ENCODE data around the gene ZBTB14.

The ZBTB14 gene

GRCh38 chr18:5294457-5295230 is 882 bp downstream of the ZBTB14 start:
- DNase-seq (ENCODE audit: insufficient read length, low spot score) (peak; percentile 20), FAIRE-seq (no peak)

- DNase-seq (ENCODE audit: insufficient read length, low spot score), result no peak
- FAIRE-seq, result no peak
Observed at GRCh38 chr18:5294113-5294456, 1.4 kb downstream of the ZBTB14 start.

GRCh38 chr18:5288517-5288935 is 7.0 kb downstream of the ZBTB14 start:
- FAIRE-seq, result no peak
- DNase-seq (ENCODE audit: insufficient read length, low spot score), result no peak

DNA sequence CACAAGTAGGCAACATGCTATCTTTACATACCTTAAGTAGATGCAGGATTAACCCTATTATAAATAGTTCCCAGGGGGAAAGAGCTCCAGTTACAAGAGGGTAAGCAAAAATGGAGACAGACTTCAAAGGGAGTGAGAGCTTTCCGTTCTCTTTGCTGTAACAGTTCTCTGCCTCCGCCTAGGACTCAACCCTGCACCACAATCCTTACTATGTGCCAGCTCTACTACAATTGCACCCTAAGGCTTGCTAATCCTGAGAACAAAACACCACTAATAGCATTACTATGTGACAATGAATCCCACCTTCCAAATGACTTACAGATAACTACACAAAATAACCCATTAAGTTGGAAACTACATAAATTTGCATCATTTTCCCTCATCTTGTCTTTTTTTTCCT is 7.7 kb downstream of the ZBTB14 start:
- FAIRE-seq, result no peak
- no peak for DNase-seq (ENCODE audit: insufficient read length, low spot score)

GRCh38 chr18:5286525-5286924 is 9.0 kb downstream of the ZBTB14 start:
- FAIRE-seq, result no peak
- DNase-seq (ENCODE audit: insufficient read length, low spot score), result no peak

DNA sequence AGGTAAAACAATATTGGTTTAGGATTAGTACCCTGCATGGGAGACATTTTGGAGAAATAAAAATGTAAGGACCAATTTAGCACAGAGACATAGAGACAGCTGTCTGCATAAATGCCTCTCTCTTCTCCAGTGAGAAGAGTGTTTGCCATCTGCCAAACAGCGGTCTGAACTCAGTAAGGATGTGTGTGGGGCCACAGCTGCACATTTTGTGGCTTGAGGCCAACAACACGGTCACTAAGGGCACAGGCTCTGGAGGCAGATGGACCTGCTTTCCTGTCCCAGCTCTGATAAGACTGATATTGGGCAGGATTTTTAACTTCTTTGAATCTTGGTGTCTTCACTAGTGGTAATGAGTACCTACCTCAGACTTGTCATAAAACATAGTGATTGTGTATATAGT is 10.2 kb downstream of the ZBTB14 start:
- no peak for FAIRE-seq
- no peak for DNase-seq (ENCODE audit: insufficient read length, low spot score)

- DNase-seq (ENCODE audit: insufficient read length, low spot score) (no peak), FAIRE-seq (no peak)
Observed at GRCh38 chr18:5284808-5285207, 10.7 kb downstream of the ZBTB14 start.

DNA sequence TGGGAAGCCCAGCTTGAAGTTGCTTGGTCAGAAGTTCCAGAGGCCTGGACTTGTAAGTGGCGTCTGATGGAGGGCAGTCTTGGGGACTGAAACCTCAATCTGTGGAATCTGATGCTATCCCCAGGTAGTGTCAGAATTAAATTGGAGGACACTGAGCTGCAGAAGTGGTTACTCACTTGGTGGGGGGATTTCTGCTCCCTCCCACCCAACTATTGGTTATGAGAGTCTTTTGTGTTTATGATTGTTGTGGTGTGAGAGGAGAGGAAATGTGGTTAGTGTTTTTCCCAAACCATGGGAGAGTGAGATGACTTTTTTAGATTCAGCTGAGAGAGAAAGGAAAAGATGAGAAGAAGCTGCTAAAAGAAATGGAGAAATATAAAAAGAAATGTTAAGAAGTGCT is 12.8 kb downstream of the ZBTB14 start:
- DNase-seq (ENCODE audit: insufficient read length, low spot score) (no peak), FAIRE-seq (no peak)

DNA sequence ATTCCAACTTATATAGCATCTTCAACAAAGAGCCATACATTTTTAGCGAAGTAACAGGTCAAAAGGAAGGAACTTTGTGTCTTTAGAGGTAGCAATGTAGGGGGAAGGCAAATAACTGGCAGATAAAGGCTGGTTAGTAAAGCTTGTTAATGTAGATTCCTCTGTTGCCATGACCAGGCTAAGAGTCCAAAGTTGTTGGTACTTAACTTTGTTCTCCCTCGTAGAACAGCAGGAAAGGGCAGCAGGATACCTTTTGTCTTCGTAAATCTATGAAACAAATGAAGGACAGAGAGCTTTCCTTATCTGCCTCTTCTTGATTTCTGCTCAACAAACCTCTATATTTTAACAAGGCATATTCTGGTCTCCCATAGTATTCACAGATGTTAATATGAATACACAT is 18.6 kb downstream of the ZBTB14 start:
- DNase-seq (ENCODE audit: insufficient read length, low spot score) (no peak), FAIRE-seq (no peak)

DNA sequence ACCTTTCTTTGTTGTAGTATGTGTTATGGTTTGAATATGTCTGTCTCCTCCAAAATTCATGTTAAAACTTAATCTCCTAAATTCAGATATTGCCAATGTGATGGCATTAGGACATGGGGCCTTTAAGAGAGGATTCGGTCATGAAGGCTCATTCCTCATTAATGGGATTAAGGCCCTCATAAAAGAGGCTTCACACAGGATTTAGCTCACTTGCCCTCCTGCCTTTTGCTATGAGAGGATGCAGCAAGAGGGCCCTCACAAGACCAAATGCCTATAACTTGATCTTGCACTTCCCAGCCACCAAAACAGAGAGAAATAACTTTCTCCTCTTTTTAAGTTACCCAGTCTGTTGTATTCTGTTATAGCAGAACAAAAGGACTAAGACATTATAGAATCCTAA is 19.7 kb downstream of the ZBTB14 start:
- FAIRE-seq, result no peak

GRCh38 chr18:5268874-5269273 is 26.7 kb downstream of the ZBTB14 start:
- DNase-seq (ENCODE audit: insufficient read length, low spot score), result no peak
- no peak for FAIRE-seq

More for the DNA sequence above, 19.7 kb downstream of the ZBTB14 start:
- DNase-seq (ENCODE audit: insufficient read length, low spot score), result no peak

GRCh38 chr18:5266721-5267120 is 28.8 kb downstream of the ZBTB14 start:
- no peak for FAIRE-seq
- DNase-seq (ENCODE audit: insufficient read length, low spot score), result no peak

DNA sequence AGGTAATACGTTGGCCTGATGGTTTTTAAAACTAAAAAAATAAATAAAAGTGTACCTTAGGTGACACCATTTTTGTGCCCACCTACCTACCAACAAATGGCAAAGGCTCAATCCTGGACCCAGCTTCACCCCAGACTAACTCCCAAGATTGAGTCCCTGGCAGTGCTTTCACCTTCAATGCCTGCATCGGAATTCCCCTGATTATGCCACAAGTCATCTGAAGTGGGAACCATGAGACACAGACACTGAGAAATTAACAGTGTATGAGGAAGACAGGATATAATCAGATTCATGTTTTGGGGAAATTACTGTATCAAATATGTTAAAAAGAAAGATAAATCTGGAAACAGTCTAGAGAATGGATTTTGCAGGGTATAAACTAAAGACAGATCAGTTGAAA is 41.6 kb downstream of the ZBTB14 start:
- no peak for FAIRE-seq
- no peak for DNase-seq (ENCODE audit: insufficient read length, low spot score)

GRCh38 chr18:5251117-5251516 is 44.4 kb downstream of the ZBTB14 start:
- FAIRE-seq (no peak), DNase-seq (ENCODE audit: insufficient read length, low spot score) (no peak)

DNA sequence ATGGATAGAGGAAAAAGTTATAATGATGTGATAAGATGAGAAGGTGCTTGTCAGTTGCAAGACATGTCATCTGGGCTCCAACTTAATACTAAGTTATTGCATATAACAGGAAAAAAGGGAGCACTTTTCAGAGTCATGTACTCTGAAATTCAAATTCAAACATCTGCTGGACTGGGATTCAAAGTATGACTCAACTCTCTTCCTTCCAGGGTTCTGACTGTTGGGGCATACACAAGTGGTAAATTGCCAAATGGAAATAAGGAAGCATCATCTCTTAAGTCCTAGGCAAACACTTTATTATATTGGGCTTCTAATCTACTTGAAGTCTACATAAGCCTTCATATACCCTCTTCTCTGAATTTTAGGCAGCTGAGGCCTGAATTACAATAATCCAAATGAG is 44.9 kb downstream of the ZBTB14 start:
- no peak for FAIRE-seq
- DNase-seq (ENCODE audit: insufficient read length, low spot score), result no peak

GRCh38 chr18:5244941-5245340 is 50.6 kb downstream of the ZBTB14 start:
- FAIRE-seq, result no peak
- no peak for DNase-seq (ENCODE audit: insufficient read length, low spot score)

- FAIRE-seq, result no peak
- DNase-seq (ENCODE audit: insufficient read length, low spot score), result no peak
Observed at GRCh38 chr18:5239447-5239846, 56.1 kb downstream of the ZBTB14 start.

Data from HTR-8/SVneo (cell line).